ENCODE results near the gene PRKG1. TPM values are rescaled to one million over a fixed set of nuclear protein-coding genes. Genes with fewer than 3 reads are reported as not detected.

The PRKG1 gene
- total and polyA plus RNA-seq, 2 donors from 2014 or later, result 3.6 to 14.8 TPM

DNA sequence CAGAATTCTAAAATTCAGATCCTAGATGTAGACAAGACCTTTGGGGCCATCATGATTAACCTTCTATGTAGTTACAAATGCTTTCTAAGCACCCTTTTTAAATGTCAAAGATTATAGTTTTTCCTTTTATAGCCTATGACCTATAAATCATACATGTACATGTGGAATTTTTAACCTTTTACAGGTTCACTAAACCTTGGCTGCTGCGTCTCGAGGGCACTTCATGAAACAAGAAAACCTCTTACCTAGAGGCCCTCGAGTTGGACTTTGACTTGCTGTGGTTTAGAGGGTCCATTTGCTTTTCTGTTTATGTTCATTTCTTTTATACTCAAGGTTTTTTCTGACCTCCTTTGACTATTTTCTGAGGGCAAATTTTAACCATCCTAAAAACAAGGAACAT, 323.0 kb downstream of the PRKG1 start:
- FAIRE-seq (no peak), DNase-seq (no peak)
- no peak overlapping the region for H3K27ac ChIP-seq (ENCODE audit: low read depth in 2 of 2, low read length in 2 of 2)
- TF ChIP-seq, protein P1, sequence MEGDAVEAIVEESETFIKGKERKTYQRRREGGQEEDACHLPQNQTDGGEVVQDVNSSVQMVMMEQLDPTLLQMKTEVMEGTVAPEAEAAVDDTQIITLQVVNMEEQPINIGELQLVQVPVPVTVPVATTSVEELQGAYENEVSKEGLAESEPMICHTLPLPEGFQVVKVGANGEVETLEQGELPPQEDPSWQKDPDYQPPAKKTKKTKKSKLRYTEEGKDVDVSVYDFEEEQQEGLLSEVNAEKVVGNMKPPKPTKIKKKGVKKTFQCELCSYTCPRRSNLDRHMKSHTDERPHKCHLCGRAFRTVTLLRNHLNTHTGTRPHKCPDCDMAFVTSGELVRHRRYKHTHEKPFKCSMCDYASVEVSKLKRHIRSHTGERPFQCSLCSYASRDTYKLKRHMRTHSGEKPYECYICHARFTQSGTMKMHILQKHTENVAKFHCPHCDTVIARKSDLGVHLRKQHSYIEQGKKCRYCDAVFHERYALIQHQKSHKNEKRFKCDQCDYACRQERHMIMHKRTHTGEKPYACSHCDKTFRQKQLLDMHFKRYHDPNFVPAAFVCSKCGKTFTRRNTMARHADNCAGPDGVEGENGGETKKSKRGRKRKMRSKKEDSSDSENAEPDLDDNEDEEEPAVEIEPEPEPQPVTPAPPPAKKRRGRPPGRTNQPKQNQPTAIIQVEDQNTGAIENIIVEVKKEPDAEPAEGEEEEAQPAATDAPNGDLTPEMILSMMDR (IDR thresholded peaks at IDR 0.05; ENCODE audit: borderline replicate concordance, extremely low read depth, insufficient read depth), result no peak
- no peak overlapping the region for H3K4me3 ChIP-seq (ENCODE audit: low read length in 3 of 3)
- peaks cover 0 to 3% (median 0%) of the 10 kb centered on the region in 3 donors for H3K4me1 ChIP-seq (ENCODE audit: control insufficient read depth in 2 of 3, insufficient read depth in 2 of 3, low read depth in 1 of 3, low read length in 3 of 3)
- H3K27me3 ChIP-seq (ENCODE audit: control insufficient read depth, insufficient read depth, low read length), result no peaks in the 10 kb centered on the region
- H3K9ac ChIP-seq (ENCODE audit: low read length in 3 of 3), result no peak overlapping the region
- no peaks in the 10 kb centered on the region for H3K9me3 ChIP-seq (ENCODE audit: control insufficient read depth in 2 of 3, insufficient read depth in 1 of 3, low read length in 3 of 3)
- H3K36me3 ChIP-seq (ENCODE audit: control insufficient read depth in 2 of 3, insufficient read depth in 3 of 3, low read length in 3 of 3), result no peaks in the 10 kb centered on the region
- intact Hi-C loops (cut with DNase I), result no loop called here

DNA sequence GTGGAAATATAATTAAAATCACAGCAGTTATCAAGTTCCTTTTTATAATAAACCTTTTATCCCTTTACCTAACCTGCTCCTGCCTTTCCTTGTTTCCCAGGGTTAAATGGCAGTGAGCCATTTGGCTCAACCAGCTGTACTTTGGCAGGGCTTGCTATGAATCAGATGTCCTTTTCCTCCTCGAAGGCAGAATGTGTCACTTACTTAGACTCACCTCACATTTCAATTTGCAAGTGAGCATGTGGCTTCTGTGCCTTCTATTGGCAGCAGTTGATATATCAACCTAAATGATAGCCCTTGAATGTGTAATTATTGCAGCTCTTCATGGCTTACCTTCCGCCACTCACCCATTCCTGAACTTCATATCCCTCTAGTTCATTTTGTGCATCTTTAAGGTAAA, 323.4 kb downstream of the PRKG1 start:
- intact Hi-C loops (cut with DNase I), result no loop called here
- H3K27me3 ChIP-seq (ENCODE audit: control insufficient read depth, insufficient read depth, low read length), result no peaks in the 10 kb centered on the region
- H3K4me3 ChIP-seq (ENCODE audit: low read length in 3 of 3), result no peak overlapping the region
- TF ChIP-seq, protein P1 (IDR thresholded peaks at IDR 0.05; ENCODE audit: borderline replicate concordance, extremely low read depth, insufficient read depth), result no peak
- no peaks in the 10 kb centered on the region for H3K36me3 ChIP-seq (ENCODE audit: control insufficient read depth in 2 of 3, insufficient read depth in 3 of 3, low read length in 3 of 3)
- H3K9ac ChIP-seq (ENCODE audit: low read length in 3 of 3), result no peak overlapping the region
- H3K9me3 ChIP-seq (ENCODE audit: control insufficient read depth in 2 of 3, insufficient read depth in 1 of 3, low read length in 3 of 3), result no peaks in the 10 kb centered on the region
- no peak for FAIRE-seq
- no peak overlapping the region for H3K27ac ChIP-seq (ENCODE audit: low read depth in 2 of 2, low read length in 2 of 2)
- peaks cover 0 to 3% (median 0%) of the 10 kb centered on the region in 3 donors for H3K4me1 ChIP-seq (ENCODE audit: control insufficient read depth in 2 of 3, insufficient read depth in 2 of 3, low read depth in 1 of 3, low read length in 3 of 3)
- DNase-seq, result peak in 1 of 5 donors; percentile 24

DNA sequence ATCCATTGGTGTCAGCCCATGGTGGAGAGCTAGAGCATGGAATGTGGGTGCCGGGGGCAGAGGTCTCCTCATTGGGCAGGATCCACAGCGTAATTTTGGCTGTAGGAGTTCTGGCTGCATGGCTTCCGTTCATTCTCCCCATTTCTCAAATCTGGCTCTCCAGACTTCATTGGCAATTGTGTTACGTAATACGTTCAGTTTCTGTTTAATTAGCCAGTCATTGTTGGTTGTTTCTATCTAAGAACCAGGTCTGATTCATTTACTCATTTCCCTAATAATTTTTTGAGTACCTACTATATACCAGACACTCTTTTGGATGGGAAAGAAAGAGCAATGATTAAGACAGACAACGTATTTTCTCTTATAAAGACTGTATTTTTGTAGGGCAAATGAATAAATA, 325.6 kb downstream of the PRKG1 start:
- H3K9ac ChIP-seq (ENCODE audit: low read length in 3 of 3), result no peak overlapping the region
- no peak overlapping the region for H3K4me3 ChIP-seq (ENCODE audit: low read length in 3 of 3)
- no peak for DNase-seq
- TF ChIP-seq, protein P1 (IDR thresholded peaks at IDR 0.05; ENCODE audit: borderline replicate concordance, extremely low read depth, insufficient read depth), result no peak
- no peaks in the 10 kb centered on the region for H3K9me3 ChIP-seq (ENCODE audit: control insufficient read depth in 2 of 3, insufficient read depth in 1 of 3, low read length in 3 of 3)
- H3K4me1 ChIP-seq (ENCODE audit: control insufficient read depth in 2 of 3, insufficient read depth in 2 of 3, low read depth in 1 of 3, low read length in 3 of 3), result peaks cover 0 to 3% (median 0%) of the 10 kb centered on the region in 3 donors
- H3K36me3 ChIP-seq (ENCODE audit: control insufficient read depth in 2 of 3, insufficient read depth in 3 of 3, low read length in 3 of 3), result no peaks in the 10 kb centered on the region
- no peak for FAIRE-seq
- intact Hi-C loops (cut with DNase I), result no loop called here
- H3K27me3 ChIP-seq (ENCODE audit: control insufficient read depth, insufficient read depth, low read length), result no peaks in the 10 kb centered on the region
- H3K27ac ChIP-seq (ENCODE audit: low read depth in 2 of 2, low read length in 2 of 2), result no peak overlapping the region
